K562 (cell line): ENCODE results near the gene IFITM2. TPM values are rescaled to one million over a fixed set of nuclear protein-coding genes. Genes with fewer than 3 reads are reported as not detected.
"Not testable (repeated sequence)": the region's sequence is repeated elsewhere in the genome, so short reads cannot be mapped to it uniquely, and the experiment has no call there.

Experiments
- ATAC-seq: fragments of 200-7000 bp; cut with Tn5 transposase; 3 replicates; pipeline ENCODE4 v1.9.1; 2020; ENCODE audit warnings: moderate library complexity
- BruUV-seq: library from RNA; stranded (reverse); fragments of 400-500 nt; replicated peaks from 2 replicates; lab custom pipeline; 2021; lab: Mats Ljungman, UMichigan
- CTCF ChIA-PET: fragments of 300-600 bp; formaldehyde crosslinking; extraction: SDS; loops from one replicate; lab custom pipeline; 2021; ENCODE audit warnings: low intra/inter-chr PET ratio; lab: Yijun Ruan, JAX
- POLR2A ChIA-PET: fragments of 300-600, 350-650 bp; sonication (Branson Sonifier 250); formaldehyde crosslinking; extraction: SDS; loops from one replicate; lab custom pipeline; 2021; ENCODE audit warnings: antibody characterized with exemption, inconsistent platforms; lab: Yijun Ruan, JAX
- DNase-seq, 4 experiments: peaks; one replicate each; pipeline versions ENCODE4 v3.0.0 to v3.0.0-alpha.2; 2011 to 2018; ENCODE audit warnings: low spot score in 3 of 4, mixed read lengths in 3 of 4; ENCODE audit errors: extremely low read depth in 1 of 4
- FAIRE-seq: peaks from 2 replicates; lab custom pipeline; 2011; peaks lifted over from hg19 to GRCh38; lab: Jason Lieb, UNC
- H2AFZ ChIP-seq: 2 replicates; pipeline ENCODE4 v1.6.0; 2011; ENCODE audit warnings: low read depth, low read length, control low read depth, inconsistent platforms
- H3K27ac ChIP-seq: fragments of 200-600 bp; 3 replicates; pipeline ENCODE4 v1.8.0; 2011; ENCODE audit warnings: low read depth, mild to moderate bottlenecking, control low read depth, inconsistent platforms, low read length, moderate library complexity, mixed read lengths; ENCODE audit errors: extremely low read depth
- H3K27me3 ChIP-seq, 2 experiments: fragments of 300-600 bp in 1 of 2; 2 replicates in 1 of 2; 3 replicates in 1 of 2; pipeline versions ENCODE4 v1.6.0 to v1.8.0; 2011; ENCODE audit warnings: inconsistent platforms in 2 of 2, low read length in 2 of 2, mild to moderate bottlenecking in 1 of 2, mixed read lengths in 1 of 2, moderate library complexity in 1 of 2; ENCODE audit not compliant: control insufficient read depth in 2 of 2, insufficient read depth in 2 of 2
- H3K36me3 ChIP-seq: fragments of 300-600 bp; 3 replicates; pipeline ENCODE4 v1.8.0; 2011; ENCODE audit warnings: mild to moderate bottlenecking, low read length, inconsistent platforms; ENCODE audit not compliant: control insufficient read depth, insufficient read depth
- H3K4me1 ChIP-seq, 2 experiments: fragments of 200-600 bp in 1 of 2; replicated peaks in 1 of 2; 2 replicates in 1 of 2; 3 replicates in 1 of 2; pipeline versions ENCODE4 v1.5.1 to v1.8.0; 2011; ENCODE audit warnings: inconsistent platforms in 2 of 2, low read length in 2 of 2, mild to moderate bottlenecking in 1 of 2, mixed read lengths in 1 of 2, moderate library complexity in 1 of 2; ENCODE audit not compliant: control insufficient read depth in 2 of 2, insufficient read depth in 2 of 2
- H3K4me2 ChIP-seq: 2 replicates; pipeline ENCODE4 v1.6.1; 2011; ENCODE audit warnings: low read length, control low read depth, inconsistent platforms, mixed read lengths; ENCODE audit not compliant: insufficient read depth
- H3K4me3 ChIP-seq: fragments of 200-600 bp; sonication (generic), shearing (Covaris generic); 2 replicates; pipeline ENCODE4 v1.5.1; 2016; ENCODE audit warnings: control low read depth, inconsistent platforms
- H3K79me2 ChIP-seq: fragments of 200-600 bp; 3 replicates; pipeline ENCODE4 v1.8.0; 2011; ENCODE audit warnings: low read length, inconsistent platforms; ENCODE audit not compliant: control insufficient read depth, insufficient read depth
- H3K9ac ChIP-seq, 2 experiments: 2 replicates each; pipeline versions ENCODE4 v1.6.0 to v1.6.1; 2011; ENCODE audit warnings: low read depth in 2 of 2, low read length in 2 of 2, control low read depth in 1 of 2, inconsistent platforms in 1 of 2, mild to moderate bottlenecking in 1 of 2, mixed read lengths in 1 of 2; ENCODE audit not compliant: insufficient read depth in 1 of 2
- H3K9me1 ChIP-seq: one replicate; pipeline ENCODE4 v1.6.0; 2011; ENCODE audit warnings: inconsistent platforms, mild to moderate bottlenecking, low read length, moderate library complexity; ENCODE audit not compliant: control insufficient read depth, insufficient read depth
- H3K9me3 ChIP-seq: replicated peaks from 2 replicates; pipeline ENCODE4 v1.5.1; 2011; ENCODE audit warnings: low read depth, low read length, inconsistent platforms; ENCODE audit not compliant: control insufficient read depth, insufficient read depth
- H4K20me1 ChIP-seq: replicated peaks from 2 replicates; pipeline ENCODE4 v1.6.1; 2011; ENCODE audit warnings: low read length, inconsistent platforms, mixed read lengths; ENCODE audit not compliant: control insufficient read depth, insufficient read depth
- BCOR ChIP-seq: fragments of 450-650 bp; IDR thresholded peaks from 2 replicates; pipeline ENCODE4 v1.6.1; 2016
- CREB1 ChIP-seq, 2 experiments: sonication (generic) in 1 of 2; formaldehyde crosslinking in 1 of 2; IDR thresholded peaks; 2 replicates each; pipeline versions ENCODE4 v1.6.1 to v1.8.0; 2012 to 2022; ENCODE audit warnings: inconsistent platforms in 1 of 2, mild to moderate bottlenecking in 1 of 2, missing genetic modification reagents in 1 of 2, moderate library complexity in 1 of 2
- ESRRA ChIP-seq: fragments of 450-650 bp; IDR thresholded peaks from 2 replicates; pipeline ENCODE4 v1.6.1; 2014; ENCODE audit warnings: low read depth, mild to moderate bottlenecking, moderate library complexity, borderline replicate concordance
- FOXP1 ChIP-seq: sonication (generic); formaldehyde crosslinking; IDR thresholded peaks from 2 replicates; pipeline ENCODE4 v1.8.0; 2022; ENCODE audit warnings: mild to moderate bottlenecking, missing genetic modification reagents
- HMG20B ChIP-seq: fragments of 250-450 bp; sonication (Bioruptor Pico); IDR thresholded peaks from 2 replicates; pipeline ENCODE4 v1.5.0; 2021; ENCODE audit warnings: mild to moderate bottlenecking
- KLF10 ChIP-seq: fragments of 250-450 bp; sonication (Bioruptor Pico); IDR thresholded peaks from 2 replicates; pipeline ENCODE4 v1.6.1; 2021; ENCODE audit warnings: matching md5 sums
- SRF ChIP-seq, 2 experiments: fragments of 250-450, 450-650 bp in 1 of 2; sonication (Bioruptor Pico) in 1 of 2; sonication (generic) in 1 of 2; formaldehyde crosslinking; IDR thresholded peaks; 2 replicates each; pipeline versions ENCODE4 v1.5.0 to v1.5.1; 2020 to 2022; ENCODE audit warnings: mild to moderate bottlenecking in 1 of 2, missing genetic modification reagents in 1 of 2
- TSC22D4 ChIP-seq: fragments of 450-650 bp; IDR thresholded peaks from 2 replicates; pipeline ENCODE4 v1.6.1; 2016; ENCODE audit warnings: missing genetic modification characterization, missing biosample characterization, control low read depth
- WGBS: fragments of 100-300 bp; shearing (Covaris generic); methylation state at CpG from one replicate; pipeline ENCODE4 v1.1.6; 2016; ENCODE audit warnings: low coverage, mixed read lengths; ENCODE audit not compliant: insufficient coverage; ENCODE audit errors: missing lambda C conversion rate; 5-methylcytosine and 5-hydroxymethylcytosine counted together
- in situ Hi-C: fragments of 300-500 bp; cut with MboI; formaldehyde crosslinking; loops from 4 replicates; pipeline ENCODE4 v1.15.0; 2018; ENCODE audit warnings: inconsistent platforms, mixed read lengths
- intact Hi-C: fragments of 100-400 bp; cut with micrococcal nuclease; formaldehyde crosslinking; loops from 2 replicates; pipeline ENCODE4 v1.14.2; 2022
- polyA plus RNA-seq, 8 experiments: library from polyadenylated mRNA; depleted of rRNA in 4 of 8; stranded (reverse) in 5 of 8; unstranded in 3 of 8; fragments of >200 nt; fragmentation: Nextera tagmentation in 2 of 8; fragmentation: Illumina TruSeq in 1 of 8; extraction: Ambion mirVana in 2 of 8; extraction: Trizol in 1 of 8; gene quantifications; 2 replicates each; pipeline versions ENCODE4 v1.2.1 to v1.2.3, GENCODE V29; 2011 to 2014; ENCODE audit warnings: inconsistent platforms in 1 of 8, missing spikeins in 1 of 8
- total RNA-seq, 7 experiments: library from RNA; depleted of rRNA in 6 of 7; stranded (reverse); fragments of >200 nt in 6 of 7; fragmentation: Illumina TruSeq in 2 of 7; extraction: Trizol in 2 of 7; gene quantifications; 2 replicates each; pipeline versions ENCODE4 v1.2.1 to v1.2.3, GENCODE V29; 2011 to 2021; ENCODE audit warnings: low replicate concordance in 1 of 7
- TF ChIP-seq, protein P1 (sequence below): sonication (generic); formaldehyde crosslinking; IDR thresholded peaks from 2 replicates; pipeline ENCODE4 v1.8.0; 2022; ENCODE audit warnings: mild to moderate bottlenecking, missing genetic modification reagents

Gene IFITM2
- total and polyA plus RNA-seq, 9 of the 15 experiments (the other 6 are each of a cell fraction or from before 2014, with no cell fraction given): 52.8 to 4,872 (median 356) TPM

DNA sequence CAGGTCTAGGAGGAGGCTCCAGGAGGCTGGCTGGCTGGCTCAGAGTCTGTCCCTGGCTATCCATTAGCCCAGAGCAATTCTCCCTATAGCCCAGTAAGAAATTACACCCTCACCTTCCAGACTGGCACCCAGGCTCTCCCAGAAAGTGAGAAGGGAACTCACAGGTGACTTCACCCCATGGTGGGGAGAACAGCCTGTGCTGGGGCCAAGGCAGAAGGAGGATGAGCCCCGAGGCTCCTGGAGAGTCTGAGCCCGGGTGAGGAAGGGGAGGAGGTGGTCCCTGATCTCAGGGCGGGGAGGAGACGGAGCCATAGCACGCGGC is 6.9 kb downstream of the IFITM2 start:
- Histone ChIP-seq H3K79me2 (peaks cover 77% of the 10 kb centered on the region), H3K4me2 (peak overlapping the region; percentile 95), H3K4me3 (peak overlapping the region; percentile 69), H3K36me3 (peaks cover 32% of the 10 kb centered on the region; the same call in 1 of the 3 replicates), H3K27ac (peak overlapping the region; percentile 87), H3K4me1 (peaks cover 31 to 44% of the 10 kb centered on the region in 2 experiments), H3K9ac (peak overlapping the region; percentile 82 to 98)
- H3K27me3 ChIP-seq; H3K9me1 ChIP-seq; FAIRE-seq; H2AFZ ChIP-seq; DNase-seq; H4K20me1 ChIP-seq; CTCF ChIA-PET; H3K9me3 ChIP-seq; ATAC-seq; BruUV-seq; TF ChIP-seq CREB1 (IDR thresholded peaks at IDR 0.05): not testable (repeated sequence)
- in situ Hi-C loops: loop anchor here (5.0 kb wide), 1 partner anchor 38 kb away; no protein-coding TSS in a partner anchor
- POLR2A ChIA-PET: interaction anchor here (0.6 kb wide), 1 partner anchor 8 kb away, joined by 3 read pairs; no protein-coding TSS in a partner anchor
- intact Hi-C loops: loop anchor here (5.0 kb wide), 1 partner anchor 47 kb away; no protein-coding TSS in a partner anchor
- peak; percentile 15; the same call in 1 of the 2 replicates for TF ChIP-seq CREB1 (CRISPR knock-in tag; IDR thresholded peaks at IDR 0.05)
- 5% methylated on average over 4 of the region's 6 CpGs for WGBS

DNA sequence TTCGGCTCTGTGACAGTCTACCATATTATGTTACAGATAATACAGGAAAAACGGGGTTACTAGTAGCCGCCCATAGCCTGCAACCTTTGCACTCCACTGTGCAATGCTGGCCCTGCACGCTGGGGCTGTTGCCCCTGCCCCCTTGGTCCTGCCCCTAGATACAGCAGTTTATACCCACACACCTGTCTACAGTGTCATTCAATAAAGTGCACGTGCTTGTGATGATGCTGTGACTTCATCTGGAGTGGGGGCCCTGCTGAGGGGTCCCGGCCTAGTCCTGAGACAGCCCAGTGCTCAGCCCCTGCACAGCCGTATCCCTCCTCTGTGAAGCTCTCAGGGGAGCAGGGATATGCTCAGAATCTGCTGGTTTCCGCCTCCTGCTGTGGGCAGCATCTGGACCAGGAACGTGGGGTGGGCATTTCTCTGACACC is 7.5 kb downstream of the IFITM2 start:
- BruUV-seq: no TSS peak
- no peaks in the 10 kb centered on the region for H3K9me3 ChIP-seq
- WGBS: 3% methylated on average over 9 of the region's 9 CpGs
- peaks cover 76% of the 10 kb centered on the region for H3K79me2 ChIP-seq
- H2AFZ ChIP-seq: no peak overlapping the region
- H3K27me3 ChIP-seq: no peaks in the 10 kb centered on the region
- CTCF ChIA-PET: no interaction called here
- H3K9me1 ChIP-seq: no peaks in the 10 kb centered on the region
- POLR2A ChIA-PET: interaction anchor here (0.6 to 1.0 kb wide), 4 partner anchors 9 to 56 kb away, joined by 3 to 4 read pairs (median 3); no protein-coding TSS in a partner anchor
- H3K9ac ChIP-seq: peak overlapping the region; percentile 82 to 98
- no peak for ATAC-seq
- no peak for FAIRE-seq
- intact Hi-C loops (no loop called here), in situ Hi-C loops (no loop called here)
- H3K36me3 ChIP-seq: peaks cover 29% of the 10 kb centered on the region; the same call in 1 of the 3 replicates
- no peak for DNase-seq
- peak overlapping the region; percentile 69 for H3K4me3 ChIP-seq
- H3K4me2 ChIP-seq: peak overlapping the region; percentile 95
- H3K4me1 ChIP-seq: peaks cover 26 to 46% of the 10 kb centered on the region in 2 experiments
- peaks cover 5% of the 10 kb centered on the region; the same call in 1 of the 2 replicates for H4K20me1 ChIP-seq
- H3K27ac ChIP-seq: peak overlapping the region; percentile 87
- TF ChIP-seq SRF (CRISPR knock-in tag; IDR thresholded peaks at IDR 0.05) (no peak), TSC22D4 (no peak), KLF10 (no peak), BCOR (no peak), ESRRA (no peak), HMG20B (no peak), FOXP1 (CRISPR knock-in tag) (0 out of 2 replicates have a peak, but pooled peaks have one; percentile 25)
- TF ChIP-seq, protein P1, sequence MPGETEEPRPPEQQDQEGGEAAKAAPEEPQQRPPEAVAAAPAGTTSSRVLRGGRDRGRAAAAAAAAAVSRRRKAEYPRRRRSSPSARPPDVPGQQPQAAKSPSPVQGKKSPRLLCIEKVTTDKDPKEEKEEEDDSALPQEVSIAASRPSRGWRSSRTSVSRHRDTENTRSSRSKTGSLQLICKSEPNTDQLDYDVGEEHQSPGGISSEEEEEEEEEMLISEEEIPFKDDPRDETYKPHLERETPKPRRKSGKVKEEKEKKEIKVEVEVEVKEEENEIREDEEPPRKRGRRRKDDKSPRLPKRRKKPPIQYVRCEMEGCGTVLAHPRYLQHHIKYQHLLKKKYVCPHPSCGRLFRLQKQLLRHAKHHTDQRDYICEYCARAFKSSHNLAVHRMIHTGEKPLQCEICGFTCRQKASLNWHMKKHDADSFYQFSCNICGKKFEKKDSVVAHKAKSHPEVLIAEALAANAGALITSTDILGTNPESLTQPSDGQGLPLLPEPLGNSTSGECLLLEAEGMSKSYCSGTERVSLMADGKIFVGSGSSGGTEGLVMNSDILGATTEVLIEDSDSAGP: no peak
